Activated CD4-positive, alpha-beta memory T cell treated with anti-CD3 and anti-CD28 coated beads for 36 hours (primary cell): ENCODE results near the gene STIL. TPM values are rescaled to one million over a fixed set of nuclear protein-coding genes. Genes with fewer than 3 reads are reported as not detected.

Experiments
- CTCF ChIA-PET: fragments of 350-600 bp; sonication (Branson Sonifier 250); formaldehyde crosslinking; loops from one replicate; lab custom pipeline; 2021; ENCODE audit warnings: antibody characterized with exemption, inconsistent platforms; lab: Charles Lee
- POLR2A ChIA-PET: fragments of 350-600 bp; sonication (Branson Sonifier 250); formaldehyde crosslinking; loops from one replicate; lab custom pipeline; 2021; ENCODE audit warnings: antibody characterized with exemption; lab: Charles Lee
- DNase-seq: peaks from one replicate; pipeline ENCODE4 v3.0.0-alpha.2; 2020
- H3K27ac Mint-ChIP-seq: one replicate; pipeline ENCODE4 v1.8.0; 2021; ENCODE audit warnings: mixed read lengths
- H3K27me3 Mint-ChIP-seq: one replicate; pipeline ENCODE4 v1.8.0; 2021; ENCODE audit warnings: mixed read lengths
- H3K36me3 Mint-ChIP-seq: one replicate; pipeline ENCODE4 v1.8.0; 2021; ENCODE audit warnings: mixed read lengths
- H3K4me1 Mint-ChIP-seq: one replicate; pipeline ENCODE4 v1.8.0; 2021; ENCODE audit warnings: low read depth, mixed read lengths
- H3K4me3 Mint-ChIP-seq: one replicate; pipeline ENCODE4 v1.8.0; 2021; ENCODE audit warnings: mild to moderate bottlenecking, mixed read lengths
- H3K9me3 Mint-ChIP-seq: one replicate; pipeline ENCODE4 v1.8.0; 2021; ENCODE audit warnings: mixed read lengths
- intact Hi-C: fragments of 100-400 bp; cut with micrococcal nuclease; formaldehyde crosslinking; loops from one replicate; pipeline ENCODE4 v1.15.1; 2023
- total RNA-seq, 2 experiments: library from RNA; stranded (reverse); gene quantifications; one replicate each; pipeline ENCODE4 v1.2.3, GENCODE V29; 2021

The STIL gene
- total RNA-seq, 2 experiments from 2014 or later = 31.3 to 33.6 TPM

DNA sequence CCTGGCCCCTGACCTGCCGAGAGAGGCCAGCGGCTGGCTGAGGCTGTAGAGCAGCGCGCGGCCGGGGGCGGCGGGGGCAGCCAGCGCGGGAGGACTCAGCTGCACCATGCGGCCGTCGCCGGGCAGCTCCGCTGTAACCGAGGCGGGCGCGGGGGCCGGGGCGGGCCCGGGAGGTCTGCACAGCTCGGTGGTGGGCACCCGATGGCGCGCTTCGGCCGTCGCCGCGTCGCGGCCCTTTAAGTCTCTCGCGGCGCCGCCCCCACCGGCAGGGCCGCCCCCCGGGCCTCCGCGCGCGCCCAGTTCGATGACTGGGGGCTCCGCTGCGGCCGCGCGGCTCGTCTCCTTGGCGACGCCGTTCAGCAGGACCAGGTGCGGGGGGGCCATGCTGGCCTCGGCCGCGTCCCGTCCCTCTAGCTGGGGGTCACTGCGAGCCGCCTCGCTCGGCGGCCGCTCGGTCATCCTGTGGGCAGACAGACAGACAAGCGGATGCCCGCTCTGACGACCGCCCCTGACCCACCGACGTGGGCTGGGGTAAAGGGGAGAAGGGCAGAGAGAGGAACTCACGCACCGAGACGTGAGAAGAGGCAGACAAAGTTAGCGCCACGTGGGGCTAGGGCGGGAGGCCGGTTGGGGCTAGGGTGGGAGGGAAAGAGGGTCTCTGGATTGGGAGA, 88.4 kb downstream of the STIL start:
- CTCF ChIA-PET = interaction anchor here (2.4 to 2.9 kb wide), 2 partner anchors 37 to 46 kb away, joined by 7 to 9 read pairs; no protein-coding TSS in a partner anchor

DNA sequence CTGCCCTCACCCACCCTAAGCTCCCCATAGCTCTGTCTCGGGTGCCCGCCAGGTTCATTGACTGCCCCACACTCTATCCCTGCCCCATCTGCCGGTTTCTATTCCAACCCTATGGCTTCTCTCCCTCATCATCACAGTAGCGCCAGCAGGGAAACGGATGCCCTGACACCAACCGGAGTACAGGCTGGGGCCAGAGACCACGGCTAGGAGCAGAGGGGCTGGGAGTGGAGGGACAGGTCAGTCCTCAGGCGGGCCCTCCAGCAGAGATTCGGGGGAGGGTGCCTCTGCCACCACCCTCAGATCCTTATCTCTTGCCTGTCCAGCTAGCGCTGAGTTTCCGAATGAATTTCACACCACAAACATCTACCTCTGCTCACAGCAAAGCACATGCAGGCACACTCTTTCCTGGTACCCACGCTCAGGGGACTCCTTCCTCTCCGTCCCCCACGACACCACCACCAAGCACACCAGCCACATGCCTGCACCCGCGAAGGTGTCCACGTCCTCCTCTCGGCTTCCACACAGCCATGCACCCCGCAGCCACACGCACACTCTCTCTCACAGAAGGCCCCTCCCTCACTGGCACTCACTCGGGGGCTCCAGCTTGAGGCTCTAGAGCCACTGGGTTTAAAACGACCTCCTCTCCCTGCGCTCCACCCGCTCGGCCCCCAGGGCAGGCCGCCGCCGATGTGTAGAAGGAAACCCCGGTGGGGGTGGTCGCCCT, 89.1 kb downstream of the STIL start:
- no peak for DNase-seq
- H3K27ac Mint-ChIP-seq = no peak overlapping the region
- no peaks in the 10 kb centered on the region for H3K9me3 Mint-ChIP-seq
- no peak overlapping the region for H3K4me3 Mint-ChIP-seq
- ChIA-PET CTCF (interaction anchor here (2.4 to 2.9 kb wide), 2 partner anchors 38 to 46 kb away, joined by 7 to 9 read pairs; no protein-coding TSS in a partner anchor), POLR2A (no interaction called here)
- intact Hi-C loops = no loop called here
- no peaks in the 10 kb centered on the region for H3K36me3 Mint-ChIP-seq
- peaks cover 4% of the 10 kb centered on the region for H3K4me1 Mint-ChIP-seq
- H3K27me3 Mint-ChIP-seq = peaks cover 44% of the 10 kb centered on the region

More for the DNA sequence above, 88.4 kb downstream of the STIL start:
- Mint-ChIP-seq H3K4me3 (no peak overlapping the region), H3K27me3 (peaks cover 47% of the 10 kb centered on the region), H3K4me1 (peaks cover 10% of the 10 kb centered on the region), H3K36me3 (no peaks in the 10 kb centered on the region), H3K27ac (no peak overlapping the region), H3K9me3 (no peaks in the 10 kb centered on the region)
- POLR2A ChIA-PET = no interaction called here
- intact Hi-C loops = no loop called here
- DNase-seq = no peak

DNA sequence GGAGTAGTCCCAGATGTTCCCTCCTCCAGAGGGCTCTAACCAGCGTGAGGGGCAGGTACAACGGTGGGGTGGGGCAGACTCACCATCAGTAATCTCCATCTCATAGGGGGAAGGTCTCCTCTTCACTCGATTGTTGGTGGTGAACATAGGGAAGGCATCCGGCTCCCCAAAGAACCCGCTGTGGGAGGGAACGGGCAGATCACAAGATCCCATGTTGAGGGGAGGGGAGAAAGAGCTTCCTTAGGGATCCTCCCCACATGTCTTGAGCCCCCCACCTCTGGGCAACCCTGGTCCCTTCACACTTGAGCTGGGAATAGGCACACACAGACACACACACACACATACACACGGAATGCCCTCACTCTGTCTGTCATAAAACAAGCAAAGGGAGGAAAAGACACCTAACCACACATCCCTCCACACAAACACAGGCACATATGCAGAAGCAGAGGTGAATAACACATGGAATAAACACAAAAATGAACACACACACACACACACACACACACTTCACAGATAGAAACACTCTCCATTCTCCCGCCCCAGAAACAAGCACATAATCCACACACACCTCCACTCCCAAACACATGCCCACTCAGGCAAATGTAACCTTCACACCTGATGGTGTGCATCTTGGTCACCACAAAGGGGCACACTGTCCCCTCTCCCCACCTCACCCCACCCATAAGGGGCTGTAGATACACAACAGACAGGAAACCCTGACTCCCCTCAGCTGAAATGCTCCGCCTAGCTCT, 89.8 kb downstream of the STIL start:
- H3K27me3 Mint-ChIP-seq = peaks cover 37% of the 10 kb centered on the region
- ChIA-PET CTCF (interaction anchor here (2.4 to 2.9 kb wide), 2 partner anchors 39 to 45 kb away, joined by 7 to 9 read pairs; no protein-coding TSS in a partner anchor), POLR2A (no interaction called here)
- H3K9me3 Mint-ChIP-seq = no peaks in the 10 kb centered on the region
- peaks cover 1% of the 10 kb centered on the region for H3K4me1 Mint-ChIP-seq
- no peaks in the 10 kb centered on the region for H3K36me3 Mint-ChIP-seq
- no peak for DNase-seq
- H3K4me3 Mint-ChIP-seq = no peak overlapping the region
- no peak overlapping the region for H3K27ac Mint-ChIP-seq
- intact Hi-C loops = no loop called here

DNA sequence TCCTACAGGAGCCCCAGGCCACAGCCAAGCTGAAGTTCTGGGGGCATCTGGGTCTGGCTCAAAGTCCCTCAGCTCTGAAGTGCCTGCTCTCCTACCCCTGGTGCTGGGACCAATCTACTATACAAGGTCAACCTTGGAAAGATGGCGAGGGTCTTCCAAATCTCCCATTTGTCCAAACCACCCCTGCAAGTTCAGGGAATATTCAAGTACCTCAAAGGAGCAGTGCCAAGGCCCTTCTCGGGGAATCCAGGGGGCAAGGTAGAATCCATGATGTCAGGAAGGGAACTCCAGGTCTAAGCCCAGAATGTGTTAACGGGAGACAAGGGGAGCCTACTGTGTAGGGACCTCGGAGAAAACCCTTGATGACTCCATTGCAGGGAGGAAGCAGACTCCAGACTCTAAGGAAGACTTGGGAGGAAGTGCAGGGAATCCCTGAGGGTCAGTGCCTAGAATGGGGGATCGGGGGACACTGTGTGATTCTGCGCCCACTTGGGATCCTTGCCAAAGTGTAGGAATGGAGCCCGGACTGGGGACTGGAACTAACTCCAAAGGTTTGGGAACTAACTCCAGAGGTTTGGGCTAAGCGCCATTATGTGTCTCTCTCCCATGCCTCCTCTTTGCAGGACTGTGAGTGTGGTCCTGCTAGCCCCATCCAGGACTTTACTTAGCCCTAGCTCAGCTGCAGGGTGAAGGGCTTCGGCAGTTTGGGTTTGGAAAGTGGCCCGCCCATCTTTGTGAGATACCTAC, 90.6 kb downstream of the STIL start:
- CTCF ChIA-PET = interaction anchor here (1.8 to 2.9 kb wide), 2 partner anchors 30 to 40 kb away, joined by 9 read pairs; no protein-coding TSS in a partner anchor

DNA sequence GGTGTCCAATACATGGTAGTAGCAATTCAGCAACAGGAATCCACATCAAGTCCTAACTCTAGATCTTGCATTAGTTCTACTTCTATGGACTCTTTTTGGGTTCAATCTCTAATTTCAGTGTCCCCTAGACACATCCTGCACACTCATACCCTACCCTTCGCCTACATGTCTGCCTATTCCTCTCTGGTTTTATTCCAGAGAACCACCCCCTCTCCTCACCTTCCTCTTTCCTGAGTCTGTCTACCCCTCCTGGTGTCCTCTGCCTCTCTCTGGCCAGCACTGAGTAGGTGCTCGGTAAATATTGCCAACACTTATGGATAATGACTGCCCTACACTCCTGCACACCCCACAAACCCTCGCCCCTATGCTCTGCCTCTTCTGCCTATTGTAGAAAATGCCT, 91.5 kb downstream of the STIL start:
- H3K4me1 Mint-ChIP-seq = no peaks in the 10 kb centered on the region
- POLR2A ChIA-PET = no interaction called here

More for the DNA sequence above, 90.6 kb downstream of the STIL start:
- H3K36me3 Mint-ChIP-seq = no peaks in the 10 kb centered on the region
- intact Hi-C loops = no loop called here
- no peak overlapping the region for H3K4me3 Mint-ChIP-seq
- POLR2A ChIA-PET = no interaction called here
- H3K27ac Mint-ChIP-seq = no peak overlapping the region
- H3K9me3 Mint-ChIP-seq = no peaks in the 10 kb centered on the region
- peaks cover 31% of the 10 kb centered on the region for H3K27me3 Mint-ChIP-seq
- no peak for DNase-seq
- H3K4me1 Mint-ChIP-seq = no peaks in the 10 kb centered on the region

DNA sequence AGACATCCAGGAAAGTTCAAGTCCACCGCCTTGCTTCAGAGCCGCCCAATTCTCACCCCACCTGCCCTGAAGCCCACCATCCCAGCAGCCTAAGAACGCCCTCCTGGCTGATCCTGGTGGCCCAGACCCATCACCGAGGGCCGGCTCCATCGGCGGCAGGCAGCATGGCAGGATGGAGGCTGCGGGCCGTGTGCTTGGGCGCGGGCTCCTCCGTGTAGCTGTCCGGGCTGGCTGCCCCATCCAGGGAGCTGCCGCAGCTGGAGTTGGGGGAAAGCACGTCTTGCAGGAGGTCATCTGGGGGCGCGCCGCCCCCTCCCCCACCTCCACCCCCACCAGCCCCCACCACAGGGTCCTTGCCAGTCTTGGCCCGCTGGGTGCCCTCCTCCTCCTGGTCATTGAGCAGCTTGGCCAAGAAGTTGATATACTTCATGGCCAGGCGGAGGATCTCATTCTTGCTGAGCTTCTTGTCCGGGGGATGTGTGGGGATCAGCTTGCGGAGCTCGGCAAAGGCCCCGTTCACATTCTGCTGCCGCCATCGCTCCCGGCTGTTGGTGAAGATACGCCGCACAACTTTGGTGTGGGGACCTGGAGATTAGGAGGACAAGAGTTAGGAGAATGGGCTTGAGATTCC, 94.2 kb downstream of the STIL start:
- Mint-ChIP-seq H3K36me3 (no peaks in the 10 kb centered on the region), H3K4me3 (no peak overlapping the region), H3K9me3 (no peaks in the 10 kb centered on the region), H3K4me1 (no peaks in the 10 kb centered on the region), H3K27ac (no peak overlapping the region), H3K27me3 (peaks cover 6% of the 10 kb centered on the region)
- ChIA-PET POLR2A (no interaction called here), CTCF (interaction anchor here (1.4 kb wide), 1 partner anchor 27 kb away, joined by 4 read pairs; no protein-coding TSS in a partner anchor)
- intact Hi-C loops = no loop called here
- no peak for DNase-seq

More for the DNA sequence above, 91.5 kb downstream of the STIL start:
- H3K9me3 Mint-ChIP-seq = no peaks in the 10 kb centered on the region
- CTCF ChIA-PET = interaction anchor here (0.8 to 2.9 kb wide), 4 partner anchors 28 to 41 kb away, joined by 4 to 9 read pairs (median 6); no protein-coding TSS in a partner anchor
- intact Hi-C loops = no loop called here
- H3K4me3 Mint-ChIP-seq = no peak overlapping the region
- no peak overlapping the region for H3K27ac Mint-ChIP-seq
- no peak for DNase-seq
- H3K27me3 Mint-ChIP-seq = peaks cover 22% of the 10 kb centered on the region
- no peaks in the 10 kb centered on the region for H3K36me3 Mint-ChIP-seq

DNA sequence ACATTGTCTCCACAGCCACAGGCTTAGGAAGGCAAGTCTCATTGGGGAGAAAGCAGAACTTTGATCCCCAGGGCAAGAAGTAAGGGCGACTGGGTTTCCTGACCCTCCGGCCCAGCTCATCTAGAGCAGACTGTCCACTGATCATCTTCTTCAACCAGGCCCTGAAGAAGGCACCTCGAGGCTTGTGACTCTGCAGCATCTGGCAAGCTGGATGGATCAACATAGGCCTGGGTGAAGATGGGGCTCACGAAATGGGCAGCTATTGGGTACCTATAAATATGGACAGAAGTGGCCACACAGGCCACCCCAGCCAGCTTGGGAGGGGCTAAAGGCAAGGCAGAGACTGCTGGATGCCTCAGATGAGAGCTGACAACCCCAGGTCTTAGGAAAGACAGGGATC, 94.9 kb downstream of the STIL start:
- no peaks in the 10 kb centered on the region for H3K9me3 Mint-ChIP-seq
- H3K27ac Mint-ChIP-seq = no peak overlapping the region
- H3K4me3 Mint-ChIP-seq = no peak overlapping the region
- POLR2A ChIA-PET = no interaction called here
- intact Hi-C loops = no loop called here
- no peaks in the 10 kb centered on the region for H3K36me3 Mint-ChIP-seq
- H3K4me1 Mint-ChIP-seq = no peaks in the 10 kb centered on the region
- peaks cover 6% of the 10 kb centered on the region for H3K27me3 Mint-ChIP-seq
- CTCF ChIA-PET = no interaction called here
- no peak for DNase-seq

DNA sequence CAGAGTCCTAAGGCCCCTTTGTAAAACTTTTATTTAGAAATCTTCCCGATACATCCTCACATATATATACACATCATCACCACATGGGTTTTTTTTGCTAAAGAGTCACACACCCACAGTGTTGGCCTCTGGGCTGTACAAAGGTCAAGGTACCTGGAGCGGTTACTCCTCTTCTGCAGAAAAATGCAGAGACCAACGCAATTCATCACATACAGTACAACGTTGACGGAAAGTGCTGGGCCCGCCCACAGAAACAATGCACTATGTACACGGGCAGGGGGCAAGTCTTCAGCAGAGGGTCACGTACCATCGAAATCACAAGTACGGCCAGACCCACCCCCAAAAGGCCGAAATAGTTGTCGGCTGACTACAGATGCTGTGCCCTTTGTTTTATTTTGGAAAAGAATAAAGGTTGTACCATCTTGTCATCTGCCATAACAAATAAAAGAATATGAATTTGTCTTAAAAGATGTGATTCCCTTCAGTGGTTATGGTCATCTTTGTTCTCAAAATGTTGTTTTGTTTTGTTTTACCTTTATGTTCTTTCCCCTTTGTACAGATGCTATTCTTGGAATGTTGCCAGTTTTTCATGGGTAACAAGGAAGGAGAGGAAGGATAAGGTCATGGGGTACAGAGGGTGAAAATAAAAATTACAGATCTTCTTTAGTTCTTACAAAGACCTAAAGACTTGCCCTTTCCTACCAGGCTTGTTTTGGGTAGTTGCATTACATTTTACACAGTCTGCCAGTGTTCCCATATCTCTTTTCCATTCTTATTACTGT, 97.5 kb downstream of the STIL start:
- no peak for DNase-seq
- Mint-ChIP-seq H3K27me3 (peaks cover 4% of the 10 kb centered on the region), H3K27ac (no peak overlapping the region), H3K4me1 (no peaks in the 10 kb centered on the region), H3K9me3 (no peaks in the 10 kb centered on the region), H3K36me3 (no peaks in the 10 kb centered on the region), H3K4me3 (no peak overlapping the region)
- intact Hi-C loops = no loop called here
- ChIA-PET CTCF (no interaction called here), POLR2A (no interaction called here)

DNA sequence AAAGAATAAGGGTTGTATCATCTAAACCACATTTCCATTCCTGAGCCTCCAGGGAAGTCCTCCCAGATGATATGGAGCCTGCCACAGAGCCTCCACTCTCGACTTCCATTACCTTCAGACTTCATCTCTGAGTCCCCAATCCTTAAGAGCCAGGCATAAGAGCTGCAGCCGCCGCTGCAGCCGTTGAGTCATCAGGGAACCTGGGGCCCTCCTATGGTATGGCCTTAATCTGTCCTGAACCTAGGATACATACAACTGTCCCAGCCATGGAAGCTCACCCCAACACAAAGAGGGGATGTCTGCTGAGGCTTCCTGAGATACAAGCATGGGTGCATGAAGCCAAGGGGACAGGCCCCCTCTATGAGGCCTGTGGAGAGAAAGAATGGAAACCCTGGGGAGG, 98.2 kb downstream of the STIL start:
- H3K4me3 Mint-ChIP-seq = no peak overlapping the region
- H3K27ac Mint-ChIP-seq = no peak overlapping the region
- intact Hi-C loops = no loop called here
- H3K4me1 Mint-ChIP-seq = no peaks in the 10 kb centered on the region
- H3K9me3 Mint-ChIP-seq = no peaks in the 10 kb centered on the region
- peaks cover 4% of the 10 kb centered on the region for H3K27me3 Mint-ChIP-seq
- H3K36me3 Mint-ChIP-seq = no peaks in the 10 kb centered on the region
- POLR2A ChIA-PET = no interaction called here
- DNase-seq = no peak
- CTCF ChIA-PET = no interaction called here

DNA sequence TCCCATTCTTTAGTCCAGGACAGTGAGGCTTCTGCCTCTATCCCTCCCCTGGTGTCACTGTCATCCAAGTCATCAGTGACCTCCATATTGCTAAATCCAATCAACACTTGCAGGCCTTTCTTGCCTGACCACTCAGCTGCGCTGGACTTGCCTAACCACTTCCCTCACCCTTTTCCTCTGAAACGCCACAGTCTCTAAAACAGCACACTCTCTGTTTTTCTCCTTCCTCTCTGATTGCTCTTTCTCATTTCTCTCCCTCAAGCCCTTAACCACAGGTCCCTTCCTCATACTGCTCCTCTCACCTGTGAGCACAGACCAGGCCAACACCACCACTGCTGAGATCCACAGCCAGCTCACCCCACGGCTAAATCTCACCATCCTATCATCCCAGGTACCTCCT, 99.4 kb downstream of the STIL start:
- intact Hi-C loops = no loop called here
- Mint-ChIP-seq H3K9me3 (no peaks in the 10 kb centered on the region), H3K4me1 (no peaks in the 10 kb centered on the region), H3K27ac (no peak overlapping the region), H3K4me3 (no peak overlapping the region), H3K36me3 (no peaks in the 10 kb centered on the region), H3K27me3 (peaks cover 2% of the 10 kb centered on the region)
- no peak for DNase-seq
- ChIA-PET POLR2A (no interaction called here), CTCF (no interaction called here)
